Activated naive CD8-positive, alpha-beta T cell treated with anti-CD3 and anti-CD28 coated beads for 36 hours (primary cell): ENCODE data around the gene ZNF576. TPM values are rescaled to one million over a fixed set of nuclear protein-coding genes. Genes with fewer than 3 reads are reported as not detected.
A peak's percentile ranks its signal among the peaks of the same experiment; 100 is the strongest.
"Not testable (repeated sequence)": the region's sequence is repeated elsewhere in the genome, so short reads cannot be mapped to it uniquely, and the experiment has no call there.

Experiments
- DNase-seq: peaks from one replicate; pipeline ENCODE4 v3.0.0; 2021
- H3K27ac Mint-ChIP-seq: one replicate; pipeline ENCODE4 v1.8.0; 2022; ENCODE audit warnings: mild to moderate bottlenecking, moderate library complexity, mixed read lengths
- H3K27me3 Mint-ChIP-seq: one replicate; pipeline ENCODE4 v1.8.0; 2022; ENCODE audit warnings: mild to moderate bottlenecking, mixed read lengths
- H3K36me3 Mint-ChIP-seq: one replicate; pipeline ENCODE4 v1.8.0; 2021; ENCODE audit warnings: mild to moderate bottlenecking, mixed read lengths
- H3K4me1 Mint-ChIP-seq: one replicate; pipeline ENCODE4 v1.8.0; 2021; ENCODE audit warnings: mixed read lengths
- H3K4me3 Mint-ChIP-seq: one replicate; pipeline ENCODE4 v1.8.0; 2022; ENCODE audit warnings: mild to moderate bottlenecking, moderate library complexity, mixed read lengths
- H3K9me3 Mint-ChIP-seq: one replicate; pipeline ENCODE4 v1.8.0; 2022; ENCODE audit warnings: mixed read lengths
- total RNA-seq, 2 experiments: library from RNA; stranded (reverse); gene quantifications; one replicate each; pipeline ENCODE4 v1.2.3, GENCODE V29; 2021

Gene ZNF576
- 10 to 100 TPM; 11.7 to 14.9 TPM for total RNA-seq

GRCh38 chr19:43595999-43596841 lies at the start of gene ZNF576, which contains the start of gene IRGQ:
TSS of gene ZNF576 (plus strand) at chr19:43596595. CDS start at chr19:43597109, 514 bp downstream.
TSS of gene IRGQ (minus strand) at chr19:43596134. CDS start at chr19:43595338, 796 bp downstream.
- DNase-seq: peak; percentile 100
- H3K4me3 Mint-ChIP-seq: peak within 1 kb of the TSS; percentile 100
- H3K36me3 Mint-ChIP-seq: peaks cover 14% of the 10 kb centered on the region
- H3K27ac Mint-ChIP-seq: peak within 1 kb of the TSS; percentile 98
- no peaks in the 10 kb centered on the region for H3K9me3 Mint-ChIP-seq
- peaks cover 26% of the 10 kb centered on the region for H3K4me1 Mint-ChIP-seq
- H3K27me3 Mint-ChIP-seq: no peaks in the 10 kb centered on the region

DNA sequence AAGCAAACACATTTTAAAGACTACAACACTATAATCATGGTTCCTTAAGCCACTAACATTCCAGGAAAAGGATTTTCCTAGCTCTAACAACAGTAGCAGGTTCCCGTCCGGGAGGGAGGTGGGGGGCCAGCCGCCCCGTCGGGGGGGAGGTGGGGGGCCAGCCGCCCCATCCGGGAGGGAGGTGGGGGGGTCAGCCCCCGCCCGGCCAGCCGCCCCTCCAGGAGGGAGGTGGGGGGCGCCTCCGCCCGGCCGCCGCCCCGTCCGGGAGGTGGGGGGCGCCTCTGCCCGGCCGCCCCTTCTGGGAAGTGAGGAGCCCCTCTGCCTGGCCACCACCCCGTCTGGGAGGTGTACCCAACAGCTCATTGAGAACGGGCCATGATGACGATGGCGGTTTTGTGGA lies 48.5 kb upstream of the ZNF576 start:
- not testable (repeated sequence) for H3K4me1 Mint-ChIP-seq, H3K27me3 Mint-ChIP-seq, H3K9me3 Mint-ChIP-seq, H3K27ac Mint-ChIP-seq, DNase-seq, H3K36me3 Mint-ChIP-seq, H3K4me3 Mint-ChIP-seq

GRCh38 chr19:43548706-43549105 lies 47.7 kb upstream of the ZNF576 start:
- Mint-ChIP-seq H3K27ac (no peak overlapping the region), H3K4me1 (no peaks in the 10 kb centered on the region), H3K27me3 (no peaks in the 10 kb centered on the region), H3K36me3 (peaks cover 6% of the 10 kb centered on the region), H3K4me3 (no peak overlapping the region), H3K9me3 (no peaks in the 10 kb centered on the region)
- no peak for DNase-seq

DNA sequence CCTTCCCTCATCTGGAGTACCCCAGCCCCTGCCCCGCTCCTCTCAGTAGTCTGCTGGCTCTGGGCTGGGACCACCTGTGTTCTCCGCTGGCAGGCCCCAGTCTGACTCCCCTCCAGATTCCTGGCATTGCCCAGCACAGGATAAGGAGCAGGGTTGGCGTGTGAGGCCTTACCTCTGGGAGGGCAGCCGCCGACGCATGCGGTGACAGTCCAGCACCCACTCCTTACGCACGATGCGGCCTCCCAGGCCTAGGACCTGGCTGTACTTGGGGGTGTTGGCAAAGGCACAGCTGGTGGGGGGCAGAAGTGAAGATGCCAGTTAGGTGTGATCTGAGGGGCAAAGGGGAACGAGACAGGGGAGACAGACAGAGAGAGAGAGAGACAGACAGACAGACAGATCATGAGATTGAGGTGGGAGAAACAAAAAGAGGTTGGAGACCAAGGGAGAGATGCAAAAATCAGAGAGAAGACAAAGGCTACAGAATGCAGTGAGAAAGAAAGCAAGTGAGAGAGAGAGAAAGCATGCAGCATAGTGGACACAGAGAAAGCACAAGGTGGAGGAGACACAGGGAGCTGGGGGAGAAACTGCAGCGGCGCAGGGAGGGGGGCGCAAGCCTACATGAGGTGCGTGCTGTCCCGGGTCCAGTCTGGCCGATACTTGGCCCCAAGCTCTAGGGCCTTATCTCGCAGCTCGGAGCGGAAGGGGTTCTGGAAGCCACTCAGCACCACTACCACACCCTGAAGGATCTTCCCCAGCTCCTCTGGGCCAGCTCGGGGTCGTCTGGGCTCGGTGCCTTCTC lies 44.8 kb upstream of the ZNF576 start:
- Mint-ChIP-seq H3K4me1 (peaks cover 11% of the 10 kb centered on the region), H3K9me3 (no peaks in the 10 kb centered on the region), H3K4me3 (no peak overlapping the region), H3K36me3 (peaks cover 8% of the 10 kb centered on the region), H3K27ac (no peak overlapping the region), H3K27me3 (no peaks in the 10 kb centered on the region)
- no peak for DNase-seq

GRCh38 chr19:43552198-43552450 lies 44.3 kb upstream of the ZNF576 start:
- H3K4me1 Mint-ChIP-seq: peaks cover 11% of the 10 kb centered on the region
- DNase-seq: no peak

GRCh38 chr19:43552616-43553015 lies 43.8 kb upstream of the ZNF576 start:
- Mint-ChIP-seq H3K4me3 (no peak overlapping the region), H3K27me3 (no peaks in the 10 kb centered on the region), H3K27ac (no peak overlapping the region), H3K4me1 (peaks cover 11% of the 10 kb centered on the region), H3K9me3 (no peaks in the 10 kb centered on the region), H3K36me3 (peaks cover 8% of the 10 kb centered on the region)
- DNase-seq: no peak

More at GRCh38 chr19:43552198-43552450, 44.3 kb upstream of the ZNF576 start:
- Mint-ChIP-seq H3K27me3 (no peaks in the 10 kb centered on the region), H3K36me3 (peaks cover 8% of the 10 kb centered on the region), H3K4me3 (no peak overlapping the region), H3K9me3 (no peaks in the 10 kb centered on the region), H3K27ac (no peak overlapping the region)

DNA sequence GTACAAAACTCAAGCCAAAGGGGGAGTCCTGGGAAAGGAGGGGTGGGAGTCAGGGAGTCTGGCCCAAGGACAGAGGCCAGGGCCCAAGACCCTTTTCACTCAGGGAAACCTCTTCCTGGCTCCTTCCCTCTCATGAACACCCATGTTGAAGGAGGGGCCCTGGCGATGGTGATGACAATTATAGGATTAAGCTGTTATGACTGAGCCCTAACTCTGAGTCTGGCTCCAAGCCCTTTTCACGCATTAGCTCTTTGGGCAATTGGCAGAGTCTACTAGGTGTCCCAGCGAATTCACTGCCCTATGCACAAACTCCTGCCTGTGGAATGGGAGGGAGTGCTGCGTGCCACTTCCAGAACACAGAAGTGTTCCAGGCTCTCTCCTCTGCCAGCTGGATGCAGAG lies 42.7 kb upstream of the ZNF576 start:
- Mint-ChIP-seq H3K27me3 (no peaks in the 10 kb centered on the region), H3K36me3 (peaks cover 9% of the 10 kb centered on the region), H3K4me1 (peaks cover 11% of the 10 kb centered on the region), H3K4me3 (no peak overlapping the region), H3K9me3 (no peaks in the 10 kb centered on the region), H3K27ac (no peak overlapping the region)
- DNase-seq: no peak

DNA sequence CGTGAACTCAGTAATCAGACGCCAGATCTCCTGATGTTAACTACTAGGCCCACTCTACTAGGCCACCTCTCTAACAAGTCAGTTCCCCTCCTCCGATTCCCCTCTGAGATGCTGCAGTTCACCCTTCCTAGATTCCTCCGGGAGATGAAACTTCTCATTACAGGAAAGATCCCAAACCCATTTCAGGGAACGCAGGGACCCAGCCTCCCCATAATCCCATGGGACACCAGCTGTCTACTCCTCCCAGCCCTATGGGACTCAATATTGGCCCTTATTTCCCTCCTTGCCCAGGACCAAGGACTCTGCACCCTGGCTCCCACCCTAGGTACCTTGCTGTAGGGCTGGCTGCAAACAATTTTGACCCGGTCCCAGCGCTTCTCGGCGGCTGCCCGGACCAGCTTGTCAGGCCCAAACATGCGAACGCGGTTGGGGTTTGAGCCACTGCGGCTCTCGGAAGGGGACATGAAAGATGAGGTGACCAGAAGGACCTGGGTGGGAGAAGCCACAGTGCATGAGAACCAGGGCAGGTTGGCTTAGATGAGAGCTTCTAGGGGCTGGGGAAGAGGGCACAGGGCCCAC lies 42.0 kb upstream of the ZNF576 start:
- Mint-ChIP-seq H3K27ac (no peak overlapping the region), H3K9me3 (no peaks in the 10 kb centered on the region), H3K4me1 (peaks cover 11% of the 10 kb centered on the region), H3K36me3 (peaks cover 9% of the 10 kb centered on the region), H3K4me3 (no peak overlapping the region), H3K27me3 (no peaks in the 10 kb centered on the region)
- DNase-seq: no peak

- Mint-ChIP-seq H3K9me3 (no peaks in the 10 kb centered on the region), H3K4me1 (peaks cover 12% of the 10 kb centered on the region), H3K27me3 (no peaks in the 10 kb centered on the region), H3K4me3 (no peak overlapping the region), H3K36me3 (peaks cover 12% of the 10 kb centered on the region), H3K27ac (peak overlapping the region; percentile 38)
- DNase-seq: peak; percentile 74
Observed at GRCh38 chr19:43555185-43555770, 41.1 kb upstream of the ZNF576 start.

GRCh38 chr19:43560687-43561086 lies 35.7 kb upstream of the ZNF576 start:
- peaks cover 3% of the 10 kb centered on the region for H3K9me3 Mint-ChIP-seq

DNA sequence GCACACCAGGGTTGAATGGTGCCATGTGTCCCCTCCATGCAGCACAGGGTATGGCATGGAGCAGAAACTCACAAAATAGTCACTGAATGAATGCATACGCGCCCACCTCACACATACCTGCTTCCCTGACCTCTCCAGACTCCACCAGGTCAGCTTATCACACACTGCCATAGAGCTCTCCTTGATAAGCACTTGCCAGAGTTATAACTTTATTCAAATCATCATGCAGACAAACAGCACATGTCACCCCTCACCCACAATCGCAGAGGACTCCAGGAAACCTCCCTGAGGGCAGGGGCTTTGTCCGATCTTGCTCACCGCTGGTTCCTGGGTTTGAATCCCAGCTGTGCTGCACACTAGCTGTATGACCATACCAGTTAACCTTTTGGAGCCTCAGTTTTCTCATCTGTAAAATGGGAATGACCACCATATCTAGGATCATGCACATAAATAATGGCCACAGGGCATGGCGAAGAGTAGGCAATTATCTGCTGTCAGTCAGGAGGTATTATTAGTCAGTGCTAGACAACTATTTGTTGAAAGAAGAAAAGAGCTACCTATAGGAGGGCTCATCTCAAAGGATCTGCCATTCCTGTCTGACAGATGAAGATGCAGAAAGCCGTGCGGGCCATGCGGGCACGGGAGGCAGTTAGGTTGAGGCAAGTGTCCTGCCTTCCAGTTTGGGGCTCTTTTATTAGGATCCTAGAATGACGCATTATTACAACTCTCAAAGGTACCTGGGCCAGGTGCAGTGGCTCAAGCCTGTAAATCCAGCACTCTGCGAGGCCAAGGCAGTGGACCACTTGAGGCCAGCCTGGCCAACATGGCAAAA lies 35.0 kb upstream of the ZNF576 start:
- H3K27me3 Mint-ChIP-seq: no peaks in the 10 kb centered on the region
- no peak overlapping the region for H3K4me3 Mint-ChIP-seq
- peaks cover 38% of the 10 kb centered on the region for H3K36me3 Mint-ChIP-seq

More at GRCh38 chr19:43560687-43561086, 35.7 kb upstream of the ZNF576 start:
- peak; percentile 24 for DNase-seq
- peaks cover 38% of the 10 kb centered on the region for H3K36me3 Mint-ChIP-seq
- no peaks in the 10 kb centered on the region for H3K27me3 Mint-ChIP-seq
- H3K27ac Mint-ChIP-seq: peak overlapping the region; percentile 84
- H3K4me1 Mint-ChIP-seq: peaks cover 49% of the 10 kb centered on the region
- H3K4me3 Mint-ChIP-seq: no peak overlapping the region

DNA sequence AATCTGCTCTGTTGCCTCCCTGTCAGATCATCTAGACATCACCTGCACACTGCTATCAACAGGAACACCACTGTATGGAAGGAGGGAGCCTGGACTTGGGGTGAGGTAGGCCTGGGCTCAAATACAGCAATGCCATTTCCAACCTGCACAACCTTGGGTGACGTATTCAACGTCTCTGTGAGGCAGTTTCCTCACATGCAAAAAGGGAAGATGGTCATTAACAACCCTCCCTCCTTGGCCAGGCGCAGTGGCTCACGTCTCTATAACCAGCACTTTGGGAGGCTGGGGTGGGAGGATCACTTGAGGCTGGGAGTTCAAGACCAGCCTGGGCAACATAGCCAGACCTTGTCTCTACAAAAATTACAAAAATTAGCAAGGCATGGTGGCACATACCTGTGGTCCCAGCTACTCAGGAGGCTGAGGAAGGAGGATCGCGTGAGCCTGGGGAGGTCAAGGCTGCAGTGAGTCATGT lies 34.1 kb upstream of the ZNF576 start:
- Mint-ChIP-seq H3K36me3 (peaks cover 38% of the 10 kb centered on the region), H3K4me3 (peak overlapping the region; percentile 62), H3K4me1 (peaks cover 46% of the 10 kb centered on the region), H3K9me3 (peaks cover 3% of the 10 kb centered on the region), H3K27me3 (no peaks in the 10 kb centered on the region), H3K27ac (peak overlapping the region; percentile 84)
- no peak for DNase-seq

More for the DNA sequence above, 35.0 kb upstream of the ZNF576 start:
- peak overlapping the region; percentile 84 for H3K27ac Mint-ChIP-seq
- H3K4me1 Mint-ChIP-seq: peaks cover 46% of the 10 kb centered on the region
- no peak for DNase-seq
- H3K9me3 Mint-ChIP-seq: peaks cover 3% of the 10 kb centered on the region

GRCh38 chr19:43562698-43563241 lies 33.6 kb upstream of the ZNF576 start:
- Mint-ChIP-seq H3K9me3 (peaks cover 3% of the 10 kb centered on the region), H3K4me1 (peaks cover 46% of the 10 kb centered on the region), H3K4me3 (peak overlapping the region; percentile 62)

More at GRCh38 chr19:43562698-43563241, 33.6 kb upstream of the ZNF576 start:
- DNase-seq: peak; percentile 73
- no peaks in the 10 kb centered on the region for H3K27me3 Mint-ChIP-seq
- H3K27ac Mint-ChIP-seq: peak overlapping the region; percentile 84
- peaks cover 38% of the 10 kb centered on the region for H3K36me3 Mint-ChIP-seq
